HG02885 (cell line): ENCODE measurements around the gene NKIRAS2.

Experiments used
- ATAC-seq: cut with Tn5 transposase; IDR thresholded peaks from one replicate; pipeline ENCODE4 v1.9.1; 2021; ENCODE audit warnings: mild to moderate bottlenecking; ENCODE audit not compliant: unreplicated experiment, poor library complexity

NKIRAS2 gene

GRCh38 chr17:42053731-42054500 is 34.0 kb downstream of the NKIRAS2 start:
- no peak for ATAC-seq

GRCh38 chr17:42055027-42055426 is 35.1 kb downstream of the NKIRAS2 start:
- ATAC-seq: no peak

- no peak for ATAC-seq
These were observed 35.6 kb downstream of the NKIRAS2 start for GRCh38 chr17:42055496-42055895.

GRCh38 chr17:42056635-42057034 is 36.7 kb downstream of the NKIRAS2 start:
- no peak for ATAC-seq

GRCh38 chr17:42058063-42058462 is 38.2 kb downstream of the NKIRAS2 start:
- ATAC-seq: no peak

- ATAC-seq: no peak
These were observed 39.9 kb downstream of the NKIRAS2 start for GRCh38 chr17:42059815-42060214.

- no peak for ATAC-seq
These were observed 40.3 kb downstream of the NKIRAS2 start for GRCh38 chr17:42060231-42060630.

- ATAC-seq: no peak
These were observed 42.0 kb downstream of the NKIRAS2 start for GRCh38 chr17:42061646-42062487.

GRCh38 chr17:42062681-42063080 is 42.8 kb downstream of the NKIRAS2 start:
- ATAC-seq: no peak

GRCh38 chr17:42065201-42065600 is 45.3 kb downstream of the NKIRAS2 start:
- no peak for ATAC-seq

GRCh38 chr17:42067371-42068091 is 47.6 kb downstream of the NKIRAS2 start:
- no peak for ATAC-seq

GRCh38 chr17:42068979-42069378 is 49.1 kb downstream of the NKIRAS2 start:
- no peak for ATAC-seq

GRCh38 chr17:42071810-42072209 is 51.9 kb downstream of the NKIRAS2 start:
- ATAC-seq: no peak

GRCh38 chr17:42072323-42073187 is 52.7 kb downstream of the NKIRAS2 start:
- ATAC-seq: no peak
